Measurements from ENCODE around the gene ACTN3. TPM values are rescaled to one million over a fixed set of nuclear protein-coding genes. Genes with fewer than 3 reads are reported as not detected.

The ACTN3 gene
- total RNA-seq, 1 donor from 2014 or later, result 91.4 TPM

DNA sequence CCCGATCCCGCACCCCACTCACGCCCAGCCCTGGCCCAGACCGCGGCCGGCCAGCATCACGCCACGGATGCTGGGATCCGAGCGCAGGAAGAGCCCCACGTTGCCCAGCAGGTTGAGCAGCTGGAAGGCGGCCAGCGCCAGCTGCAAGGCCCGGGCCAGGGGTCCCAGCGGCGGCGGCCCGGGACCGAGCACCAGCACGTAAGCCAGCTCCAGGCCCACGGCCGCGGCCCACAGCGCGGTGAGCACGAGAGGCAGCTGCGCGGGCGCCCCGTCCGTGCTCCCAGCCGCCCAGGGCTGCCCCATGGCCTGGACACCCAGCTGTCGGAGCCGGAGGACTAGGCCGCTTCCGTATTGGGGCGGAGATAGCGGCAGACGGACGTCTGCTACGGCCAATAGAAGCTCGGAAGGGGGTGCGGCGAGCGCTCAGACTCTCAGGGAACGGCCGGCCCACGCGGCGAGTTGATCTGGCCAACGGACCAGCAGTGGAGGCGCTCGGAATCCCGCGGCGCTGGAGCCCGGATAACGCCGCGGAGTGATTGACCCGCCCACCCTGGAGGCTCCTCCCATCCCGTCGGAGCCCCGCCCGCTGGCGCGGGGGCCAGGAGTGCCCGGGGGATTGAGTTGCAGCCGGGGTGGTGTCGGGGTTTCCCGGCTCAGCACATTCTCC is 869 bp upstream of the ACTN3 start, which contains the start of gene ZDHHC24:
Gene ZDHHC24, minus strand, starts transcription at position 348 of the 667 bp plus-strand sequence. Its CDS starts 45 bp downstream, at position 303.
- peak; percentile 96 for DNase-seq

DNA sequence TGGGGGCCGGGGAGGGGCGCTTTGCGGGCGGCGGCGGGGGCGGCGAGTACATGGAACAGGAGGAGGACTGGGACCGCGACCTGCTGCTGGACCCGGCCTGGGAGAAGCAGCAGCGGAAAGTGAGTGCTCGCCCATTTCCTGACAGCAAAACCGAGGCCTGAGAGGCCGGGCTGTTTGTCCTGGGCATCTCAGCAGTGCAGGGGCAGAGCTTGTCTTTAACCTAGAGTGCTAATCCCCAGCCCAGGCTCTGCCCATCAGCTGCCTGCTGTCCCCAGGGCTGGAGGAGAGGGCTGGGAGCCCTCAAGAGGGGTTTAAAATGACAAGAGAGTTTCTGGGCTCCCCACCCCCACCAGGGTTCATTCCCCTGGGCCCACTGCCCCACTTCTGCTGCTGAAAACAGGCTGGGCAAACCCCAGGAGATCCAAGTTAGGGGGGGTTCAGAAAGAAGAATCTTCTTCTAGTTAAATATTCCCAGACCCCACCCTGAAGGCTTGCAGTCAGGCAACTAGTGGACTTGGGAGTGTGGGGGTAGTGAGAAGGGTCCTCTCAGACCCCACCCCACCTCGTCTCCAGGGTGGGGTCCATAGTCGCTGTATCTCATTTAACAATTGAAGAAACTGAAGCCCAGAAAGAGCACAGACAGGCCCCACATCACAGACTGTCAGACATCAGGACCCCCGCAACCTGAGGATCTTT is 411 bp downstream of the ACTN3 start:
- peak; percentile 49 for DNase-seq

DNA sequence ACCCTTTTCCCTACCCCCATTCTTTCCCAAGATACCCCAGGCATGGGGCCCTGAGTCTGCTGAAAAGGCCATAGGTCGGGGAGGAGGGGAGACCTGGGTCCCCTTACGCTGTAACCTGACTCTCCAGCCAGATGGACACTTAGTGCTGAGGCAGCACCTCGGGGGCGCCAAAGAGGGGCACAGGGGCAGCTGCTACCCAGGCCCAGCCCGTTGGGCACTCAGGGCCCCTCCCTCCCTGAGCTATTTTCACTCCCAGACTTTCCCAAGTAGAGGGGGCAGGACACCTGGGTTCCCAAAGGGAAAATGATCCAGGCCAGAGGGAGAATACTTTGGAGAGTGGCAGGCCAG is 933 bp downstream of the ACTN3 start:
- peak; percentile 74 for DNase-seq

GRCh38 chr11:66548041-66548440 is 1.3 kb downstream of the ACTN3 start:
- peak; percentile 54 for DNase-seq

- peak; percentile 12 for DNase-seq
Observed at GRCh38 chr11:66548774-66549630, 2.3 kb downstream of the ACTN3 start.

DNA sequence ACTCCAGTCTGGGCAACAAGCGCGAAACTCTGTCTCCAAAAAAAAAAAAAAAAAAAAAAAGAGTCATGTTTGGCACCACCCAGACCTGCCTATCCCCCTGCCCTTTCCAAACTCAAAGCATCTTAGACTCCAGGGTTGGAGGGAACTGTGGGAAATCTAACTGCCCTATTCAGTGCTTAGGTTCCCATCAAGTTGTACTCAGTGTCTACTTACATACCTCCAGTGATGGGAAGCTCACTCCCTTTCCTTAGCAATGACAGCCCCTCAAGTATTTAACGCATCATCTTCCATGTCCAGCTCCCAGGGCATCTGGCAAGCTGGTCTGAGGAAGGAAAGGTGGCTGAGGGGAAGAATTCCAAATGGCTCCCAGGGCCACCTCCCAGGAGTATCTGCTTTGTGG is 3.0 kb downstream of the ACTN3 start:
- no peak for DNase-seq

DNA sequence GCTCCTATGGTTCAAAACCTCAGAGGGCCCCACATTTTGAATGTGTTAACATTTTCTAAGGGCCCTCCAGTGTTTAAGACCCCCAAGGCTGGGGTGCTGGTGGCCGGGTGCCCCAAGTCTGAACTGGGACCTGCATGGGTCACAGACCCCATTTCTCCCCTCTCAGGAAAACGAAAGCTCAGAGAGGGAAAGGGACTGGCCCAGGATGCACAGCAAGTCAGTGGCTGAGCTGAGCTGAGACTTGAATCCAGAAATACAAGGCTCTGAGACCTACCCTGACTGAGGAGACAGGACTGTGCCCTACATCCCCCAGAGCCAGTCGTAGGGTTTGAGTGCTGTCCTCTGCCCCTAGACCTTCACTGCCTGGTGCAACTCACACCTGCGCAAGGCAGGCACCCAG is 4.2 kb downstream of the ACTN3 start:
- no peak for DNase-seq

GRCh38 chr11:66554602-66555001 is 7.9 kb downstream of the ACTN3 start:
- DNase-seq, result no peak

DNA sequence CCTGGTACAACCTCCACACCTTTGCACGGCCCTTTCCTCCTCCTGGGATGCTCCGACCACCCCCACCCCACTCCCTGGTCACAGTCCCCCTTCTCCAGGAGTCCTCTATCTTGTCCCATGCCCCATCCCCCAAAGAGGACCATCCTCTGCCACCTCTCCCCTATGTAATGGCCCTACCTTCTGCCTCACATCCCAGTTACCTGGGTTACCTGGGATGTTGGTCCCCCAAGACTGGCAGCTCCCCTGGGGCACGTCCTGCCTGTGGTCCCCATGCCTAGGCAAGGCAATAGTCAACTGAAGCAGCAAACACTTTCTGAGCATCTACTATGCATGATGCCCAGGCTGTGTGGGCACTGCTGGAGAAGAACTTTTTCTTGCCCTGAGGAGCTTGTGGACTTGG is 8.7 kb downstream of the ACTN3 start:
- no peak for DNase-seq

- DNase-seq, result no peak
Observed at GRCh38 chr11:66556086-66556485, 9.4 kb downstream of the ACTN3 start.

DNA sequence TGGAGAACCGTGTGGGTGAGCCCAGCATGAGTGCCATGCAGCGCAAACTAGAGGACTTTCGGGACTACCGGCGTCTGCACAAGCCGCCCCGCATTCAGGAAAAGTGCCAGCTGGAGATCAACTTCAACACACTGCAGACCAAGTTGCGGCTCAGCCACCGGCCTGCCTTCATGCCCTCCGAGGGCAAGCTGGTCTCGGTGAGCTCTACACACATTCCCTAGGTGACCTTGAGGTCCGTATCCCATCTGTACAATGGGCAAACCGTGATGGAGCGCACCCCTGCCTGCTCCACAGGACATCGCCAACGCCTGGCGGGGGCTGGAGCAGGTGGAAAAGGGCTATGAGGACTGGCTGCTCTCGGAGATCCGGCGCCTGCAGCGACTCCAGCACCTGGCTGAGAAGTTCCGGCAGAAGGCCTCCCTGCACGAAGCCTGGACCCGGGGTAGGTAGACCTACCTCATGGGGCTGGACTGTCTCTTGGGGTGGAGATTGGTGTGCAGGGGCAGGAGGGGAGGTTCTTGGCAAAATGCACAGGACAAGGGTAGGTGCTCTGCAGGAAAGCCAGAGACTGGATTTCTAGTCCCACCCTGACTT is 11.1 kb downstream of the ACTN3 start:
- DNase-seq, result no peak

- peak; percentile 21 for DNase-seq
Observed at GRCh38 chr11:66559142-66559865, 12.6 kb downstream of the ACTN3 start.

DNA sequence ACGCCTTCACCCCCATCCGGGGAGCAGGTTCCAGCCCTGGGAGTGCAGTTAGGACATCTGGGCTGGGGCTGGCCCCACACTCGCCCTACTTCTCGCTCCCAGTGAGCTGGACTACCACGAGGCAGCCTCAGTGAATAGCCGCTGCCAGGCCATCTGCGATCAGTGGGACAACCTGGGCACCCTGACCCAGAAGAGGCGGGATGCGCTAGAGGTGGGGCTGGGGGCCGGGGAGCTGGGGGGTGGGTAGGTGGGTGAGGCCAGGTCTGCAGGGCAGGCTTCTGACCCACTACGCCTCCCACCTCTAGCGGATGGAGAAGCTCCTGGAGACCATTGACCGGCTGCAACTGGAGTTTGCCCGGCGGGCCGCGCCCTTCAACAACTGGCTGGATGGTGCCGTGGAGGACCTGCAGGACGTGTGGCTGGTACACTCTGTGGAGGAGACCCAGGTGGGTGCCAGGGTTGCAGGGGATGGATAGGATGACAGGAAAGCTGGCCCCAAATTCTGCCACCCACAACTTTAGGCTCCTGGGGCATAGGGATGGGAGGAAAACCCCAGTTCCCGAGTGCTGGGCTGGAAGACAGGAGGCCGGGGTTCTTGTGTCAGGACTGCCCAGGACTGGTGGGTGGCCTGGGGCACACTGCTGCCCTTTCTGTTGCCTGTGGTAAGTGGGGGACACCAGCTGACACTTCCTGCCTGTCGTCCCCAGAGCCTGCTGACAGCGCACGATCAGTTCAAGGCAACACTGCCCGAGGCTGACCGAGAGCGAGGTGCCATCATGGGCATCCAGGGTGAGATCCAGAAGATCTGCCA is 13.4 kb downstream of the ACTN3 start:
- no peak for DNase-seq

- no peak for DNase-seq
Observed at GRCh38 chr11:66561178-66561974, 14.7 kb downstream of the ACTN3 start.

GRCh38 chr11:66561975-66562248 is 15.2 kb downstream of the ACTN3 start:
- DNase-seq, result no peak

DNA sequence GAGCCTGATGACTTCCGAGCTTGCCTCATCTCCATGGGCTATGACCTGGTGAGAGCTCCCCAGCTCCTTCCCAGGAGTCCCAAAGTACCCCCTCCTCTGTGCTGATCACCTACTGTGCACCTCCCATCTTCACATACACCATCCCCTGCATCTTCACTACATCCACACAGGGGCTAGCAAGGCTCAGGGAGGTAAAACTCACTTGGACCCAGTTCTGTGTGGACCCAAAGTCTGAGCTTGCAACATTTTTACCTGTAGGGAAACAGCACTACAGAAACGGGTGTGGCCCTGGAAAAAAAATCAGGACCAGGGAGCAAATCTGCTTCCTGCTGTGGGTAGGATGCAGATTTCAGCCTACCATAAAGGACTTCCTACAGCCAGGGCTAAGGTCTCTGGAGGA is 15.6 kb downstream of the ACTN3 start:
- DNase-seq, result no peak

DNA sequence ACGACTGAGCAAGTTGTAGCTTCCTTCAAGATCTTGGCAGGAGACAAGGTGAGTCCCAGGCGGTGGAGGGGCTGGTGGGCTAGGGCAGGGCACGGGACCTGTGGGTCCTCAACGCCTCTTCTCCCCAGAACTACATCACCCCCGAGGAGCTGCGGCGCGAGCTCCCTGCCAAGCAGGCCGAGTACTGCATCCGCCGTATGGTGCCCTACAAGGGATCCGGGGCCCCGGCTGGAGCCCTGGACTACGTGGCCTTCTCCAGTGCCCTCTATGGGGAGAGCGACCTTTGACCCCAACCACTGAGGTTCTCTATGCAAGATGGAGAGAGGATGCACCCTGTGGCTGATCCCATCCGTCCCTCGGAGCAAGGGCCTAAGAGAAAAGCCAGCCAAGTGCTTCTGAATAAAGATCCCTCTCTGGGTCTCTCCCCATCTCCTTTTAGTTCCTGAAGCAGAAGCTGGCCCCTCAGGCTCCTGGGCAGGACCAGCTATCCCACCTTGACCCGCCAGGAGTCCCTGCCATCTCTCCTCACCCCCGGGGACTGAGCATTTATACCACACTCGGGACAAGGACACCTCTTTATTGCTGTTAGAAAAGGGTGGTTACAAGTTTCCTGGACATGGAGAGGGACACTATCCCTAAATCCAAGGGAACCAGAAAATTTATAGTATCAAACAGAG is 16.3 kb downstream of the ACTN3 start:
- DNase-seq, result no peak

GRCh38 chr11:66563832-66564231 is 17.1 kb downstream of the ACTN3 start:
- DNase-seq, result no peak

- no peak for DNase-seq
Observed at GRCh38 chr11:66564538-66564937, 17.8 kb downstream of the ACTN3 start.

DNA sequence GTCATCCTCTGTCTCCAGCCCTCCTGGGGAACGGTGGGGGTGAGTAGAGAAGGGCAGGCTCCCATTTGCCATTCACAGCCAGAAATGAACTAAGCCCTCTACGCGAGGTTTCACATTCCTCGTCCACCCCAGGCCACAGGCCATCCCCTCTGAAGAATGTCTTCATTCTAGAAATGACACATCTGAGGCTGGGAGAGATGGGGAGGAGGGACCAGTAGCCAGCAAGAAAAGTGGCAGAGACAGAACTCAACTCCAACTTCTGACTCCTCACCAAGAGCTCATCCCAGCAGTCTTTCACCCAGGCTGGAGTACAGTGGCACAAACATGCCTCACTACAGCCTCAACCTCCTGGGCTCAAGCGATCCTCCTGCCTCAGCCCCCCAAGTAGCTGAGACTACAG is 18.3 kb downstream of the ACTN3 start:
- DNase-seq, result no peak
